ENCODE data around the gene SEMA3F. TPM values are rescaled to one million over a fixed set of nuclear protein-coding genes. Genes with fewer than 3 reads are reported as not detected.
A peak's percentile ranks its signal among the peaks of the same experiment; 100 is the strongest.

The SEMA3F gene
- total and polyA plus RNA-seq, 2 of the 4 experiments (the other 2 are of a cell fraction), result 7.3 to 23.3 TPM

DNA sequence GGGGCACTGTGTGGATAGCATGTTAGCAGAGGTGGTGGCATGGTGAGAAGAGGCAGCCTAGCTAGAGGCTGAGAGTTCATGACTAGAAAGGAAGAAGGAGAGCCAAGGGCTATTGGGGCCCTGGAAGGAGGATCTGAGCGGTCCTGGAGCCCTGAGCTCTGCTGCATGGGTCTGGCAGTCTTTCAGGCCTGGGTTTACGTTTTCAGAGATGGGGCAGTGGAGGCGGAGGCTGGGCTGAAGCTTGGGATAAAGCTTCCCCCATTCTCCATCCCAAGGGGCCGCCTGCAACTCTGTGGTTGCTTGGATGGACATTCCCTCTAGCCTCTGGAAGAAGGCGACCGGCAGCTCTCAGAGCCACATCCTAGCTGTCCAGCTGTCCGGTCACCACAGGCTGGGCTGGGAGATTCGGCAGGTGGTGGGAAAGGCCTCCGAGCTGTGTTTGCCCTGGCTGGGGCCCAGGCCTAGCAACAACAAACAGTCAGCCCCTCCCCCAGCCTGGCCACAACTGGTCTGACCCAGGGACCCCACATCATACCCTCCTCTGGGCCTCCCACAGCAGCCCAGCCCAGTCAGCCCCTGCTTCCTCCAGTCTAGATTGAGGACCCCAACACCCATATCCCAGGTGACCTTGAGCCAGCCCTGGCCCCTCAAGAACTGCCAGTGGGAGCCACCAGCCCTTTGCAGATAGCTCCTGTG, 48.1 kb downstream of the SEMA3F start:
- Histone ChIP-seq H3K18ac (ENCODE audit: low read depth, low read length) (no peak overlapping the region), H3K9me3 (ENCODE audit: control insufficient read depth, insufficient read depth, low read length) (no peaks in the 10 kb centered on the region), H3K4me3 (ENCODE audit: insufficient read depth, low read depth, low read length) (no peak overlapping the region), H2AK5ac (ENCODE audit: low read depth, low read length) (no peak overlapping the region), H3K27ac (ENCODE audit: insufficient read depth, low read length) (no peak overlapping the region), H2BK5ac (ENCODE audit: low read depth, low read length, poor library complexity, severe bottlenecking) (no peak overlapping the region), H3K27me3 (ENCODE audit: control insufficient read depth, insufficient read depth, low read length) (peaks cover 63% of the 10 kb centered on the region), H4K8ac (ENCODE audit: low read depth in 2 of 2, low read length in 2 of 2) (no peak overlapping the region), H2AFZ (replicated peaks; ENCODE audit: low read length, poor library complexity) (peak overlapping the region; percentile 32), H3K23ac (ENCODE audit: low read depth, low read length) (no peak overlapping the region), H4K20me1 (ENCODE audit: insufficient read depth, low read length) (no peaks in the 10 kb centered on the region; the same call in 1 of the 2 replicates), H4K5ac (ENCODE audit: low read depth, low read length) (no peak overlapping the region), H4K91ac (ENCODE audit: insufficient read depth, low read depth, low read length) (no peak overlapping the region), H3K56ac (ENCODE audit: extremely low read depth, insufficient read depth, low read length) (no peak overlapping the region), H2BK20ac (ENCODE audit: low read depth, low read length) (no peak overlapping the region), H3K79me1 (ENCODE audit: low read depth in 1 of 2, low read length in 2 of 2) (no peaks in the 10 kb centered on the region), H2AK9ac (replicated peaks; ENCODE audit: low read depth, low read length, poor library complexity) (no peak overlapping the region), H3K4ac (ENCODE audit: low read depth, low read length) (no peak overlapping the region), H3K36me3 (ENCODE audit: control insufficient read depth, insufficient read depth, low read length) (no peaks in the 10 kb centered on the region), H2BK120ac (ENCODE audit: low read depth, low read length) (no peak overlapping the region), H3K14ac (replicated peaks; ENCODE audit: low read depth, low read length) (no peak overlapping the region), H3K4me2 (ENCODE audit: low read depth, low read length) (no peak overlapping the region), H3K9ac (ENCODE audit: low read depth, low read length) (no peak overlapping the region), H3K4me1 (ENCODE audit: control insufficient read depth, insufficient read depth, low read length) (peaks cover 2% of the 10 kb centered on the region; the same call in 1 of the 2 replicates), H2BK15ac (ENCODE audit: low read depth, low read length) (no peak overlapping the region), H3K9me1 (ENCODE audit: insufficient read depth, low read length) (no peaks in the 10 kb centered on the region)
- no peak for ATAC-seq (ENCODE audit: low read depth)
- dilution Hi-C loops (cut with HindIII; ENCODE audit: low sequenced_read_pairs, unreplicated experiment) (no loop called here), in situ Hi-C loops (cut with MboI; ENCODE audit: low sequenced_read_pairs) (no loop called here), intact Hi-C loops (cut with micrococcal nuclease) (no loop called here)
- DNase-seq, result no peak
- no peak for TF ChIP-seq MAZ (IDR thresholded peaks at IDR 0.05; ENCODE audit: borderline replicate concordance, low read depth, low read length)
- no peak for TF ChIP-seq CHD1 (IDR thresholded peaks at IDR 0.05; ENCODE audit: low read depth, low read length)
- TF ChIP-seq POLR2A (IDR thresholded peaks at IDR 0.05; ENCODE audit: low read depth, low read length), result no peak
- WGBS, 2 experiments (ENCODE audit: extremely low coverage in 2 of 2, insufficient read length in 1 of 2), result no CpG with 5 or more reads among the region's 9 CpGs
- ChIA-PET CTCF (interaction anchor here (1.4 kb wide), 1 partner anchor 23 kb away, joined by 6 read pairs; no protein-coding TSS in a partner anchor), POLR2A (ENCODE audit: unreplicated experiment) (no interaction called here)
- BruUV-seq (replicated peaks), result no TSS peak
